Prostate gland (tissue), 2 donors: Measurements from ENCODE around the gene ZNF653.

ENCODE experiments used
- POLR2A ChIP-seq: fragments of 450-650 bp; IDR thresholded peaks from one replicate; pipeline ENCODE4 v1.6.1; 2016; ENCODE audit warnings: antibody characterized with exemption, mild to moderate bottlenecking
- POLR2AphosphoS5 ChIP-seq: sonication (generic); formaldehyde crosslinking; IDR thresholded peaks from one replicate; pipeline ENCODE4 v1.6.1; 2017; ENCODE audit warnings: antibody characterized with exemption
- TF ChIP-seq, protein P1 (sequence below), 4 experiments: fragments of 200-600 bp in 2 of 4; fragments of 450-650 bp in 2 of 4; sonication (generic) in 2 of 4; IDR thresholded peaks; 1 replicate in 3 of 4; 2 replicates in 1 of 4; pipeline ENCODE4 v1.5.1; 2016 to 2019; ENCODE audit warnings: antibody characterized with exemption in 4 of 4, mild to moderate bottlenecking in 2 of 4, moderate library complexity in 2 of 4

DNA sequence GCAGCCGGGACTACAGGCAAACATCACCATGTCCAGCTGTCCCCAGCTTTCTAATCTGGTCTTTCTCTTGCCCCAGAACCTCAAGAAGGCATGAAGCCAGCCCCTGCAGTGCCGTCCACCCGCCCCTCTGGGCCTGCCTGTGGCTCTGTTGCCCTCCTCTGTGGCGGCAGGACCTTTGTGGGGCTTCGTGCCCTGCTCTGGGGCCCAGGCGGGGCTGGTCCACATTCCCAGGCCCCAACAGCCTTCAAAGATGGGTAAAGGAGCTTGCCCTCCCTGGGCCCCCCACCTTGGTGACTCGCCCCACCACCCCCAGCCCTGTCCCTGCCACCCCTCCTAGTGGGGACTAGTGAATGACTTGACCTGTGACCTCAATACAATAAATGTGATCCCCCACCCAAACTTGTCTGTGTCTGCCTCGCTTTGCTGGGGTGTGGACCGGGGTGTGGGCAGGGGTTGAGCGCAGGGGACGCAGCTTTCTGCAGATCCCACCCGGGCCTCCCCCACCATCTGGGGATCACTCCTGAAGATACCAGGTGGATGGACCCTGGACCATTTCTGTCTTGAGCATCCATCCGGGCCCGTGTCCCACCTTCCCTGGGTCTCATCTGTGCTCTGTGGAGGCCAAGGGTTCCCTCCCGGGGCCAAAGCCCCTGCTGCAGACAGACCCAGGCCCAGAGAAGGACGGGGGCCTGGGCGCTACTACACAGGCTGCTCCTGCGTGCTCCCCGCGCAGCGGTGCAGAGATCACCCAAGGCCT lies 54.9 kb downstream of the ZNF653 start:
- TF ChIP-seq, protein P1, sequence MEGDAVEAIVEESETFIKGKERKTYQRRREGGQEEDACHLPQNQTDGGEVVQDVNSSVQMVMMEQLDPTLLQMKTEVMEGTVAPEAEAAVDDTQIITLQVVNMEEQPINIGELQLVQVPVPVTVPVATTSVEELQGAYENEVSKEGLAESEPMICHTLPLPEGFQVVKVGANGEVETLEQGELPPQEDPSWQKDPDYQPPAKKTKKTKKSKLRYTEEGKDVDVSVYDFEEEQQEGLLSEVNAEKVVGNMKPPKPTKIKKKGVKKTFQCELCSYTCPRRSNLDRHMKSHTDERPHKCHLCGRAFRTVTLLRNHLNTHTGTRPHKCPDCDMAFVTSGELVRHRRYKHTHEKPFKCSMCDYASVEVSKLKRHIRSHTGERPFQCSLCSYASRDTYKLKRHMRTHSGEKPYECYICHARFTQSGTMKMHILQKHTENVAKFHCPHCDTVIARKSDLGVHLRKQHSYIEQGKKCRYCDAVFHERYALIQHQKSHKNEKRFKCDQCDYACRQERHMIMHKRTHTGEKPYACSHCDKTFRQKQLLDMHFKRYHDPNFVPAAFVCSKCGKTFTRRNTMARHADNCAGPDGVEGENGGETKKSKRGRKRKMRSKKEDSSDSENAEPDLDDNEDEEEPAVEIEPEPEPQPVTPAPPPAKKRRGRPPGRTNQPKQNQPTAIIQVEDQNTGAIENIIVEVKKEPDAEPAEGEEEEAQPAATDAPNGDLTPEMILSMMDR (IDR thresholded peaks at IDR 0.05): no peak
- TF ChIP-seq POLR2A (no peak), POLR2AphosphoS5 (no peak)
